IPS-NIHi7 (cell line): Measurements from ENCODE around the gene BST1.
A peak's percentile ranks its signal among the peaks of the same experiment; 100 is the strongest.

Source experiments
- DNase-seq: peaks from one replicate; pipeline ENCODE4 v3.0.0; 2012; ENCODE audit warnings: mixed read lengths; ENCODE audit errors: extremely low spot score

BST1 gene

DNA sequence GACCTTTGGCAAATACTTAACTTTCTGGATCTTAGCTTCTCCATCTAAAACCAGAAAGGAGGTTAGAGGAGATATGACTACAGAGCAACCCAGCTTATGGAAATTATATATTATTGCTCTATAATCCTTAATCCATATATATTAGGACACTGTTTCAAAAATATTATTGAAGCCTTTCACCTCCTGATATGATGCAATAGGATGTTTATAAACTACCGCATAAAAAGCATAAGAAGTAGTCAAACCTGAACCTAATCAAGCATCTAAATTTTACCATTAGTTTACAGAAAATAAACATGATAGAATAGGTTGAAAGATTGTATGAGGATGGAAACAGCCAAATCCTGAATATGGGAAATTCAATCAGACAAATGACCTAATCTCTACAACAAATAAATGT lies 26.8 kb upstream of the BST1 start:
- DNase-seq, result no peak

DNA sequence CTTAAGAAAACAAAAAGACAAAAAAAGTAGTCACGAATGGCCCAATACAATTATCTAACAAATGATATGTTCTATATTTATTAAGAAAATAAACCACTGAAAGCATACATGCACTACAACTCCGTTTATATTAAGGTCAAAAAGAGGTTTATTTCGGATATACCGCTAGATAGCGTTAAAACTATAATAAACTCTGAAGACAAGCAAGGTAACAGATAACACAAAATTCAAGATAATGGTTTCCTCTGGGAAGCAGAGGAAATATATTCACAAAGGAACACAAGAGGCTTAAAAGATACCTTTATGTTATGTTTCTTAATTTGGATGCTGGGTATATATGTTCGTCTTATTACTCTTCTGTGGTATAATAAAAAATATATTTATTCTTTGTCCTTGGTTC lies 26.0 kb upstream of the BST1 start:
- no peak for DNase-seq

DNA sequence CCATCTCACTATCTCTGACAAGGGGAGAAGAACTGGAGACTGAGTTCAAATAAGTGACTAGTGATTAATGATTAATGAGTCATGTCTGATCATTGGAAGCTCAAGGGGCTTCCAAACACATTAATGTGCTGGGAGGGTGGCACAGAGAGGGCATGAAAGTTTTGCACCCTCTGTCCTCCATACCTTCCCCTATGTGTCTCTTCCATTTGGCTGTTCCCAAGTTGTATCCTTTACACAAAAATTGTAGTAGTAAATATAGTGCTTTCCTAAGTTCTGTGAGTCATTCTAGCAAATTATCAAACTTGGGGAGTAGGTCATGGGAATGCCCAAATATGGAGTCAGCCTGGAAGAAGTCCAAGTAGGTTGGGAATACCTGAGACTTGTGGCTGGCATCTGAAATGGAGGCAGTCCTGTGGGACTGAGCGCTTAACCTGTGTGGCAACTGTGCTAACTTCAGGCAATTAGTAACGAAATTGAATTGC lies 25.3 kb upstream of the BST1 start:
- DNase-seq, result no peak

DNA sequence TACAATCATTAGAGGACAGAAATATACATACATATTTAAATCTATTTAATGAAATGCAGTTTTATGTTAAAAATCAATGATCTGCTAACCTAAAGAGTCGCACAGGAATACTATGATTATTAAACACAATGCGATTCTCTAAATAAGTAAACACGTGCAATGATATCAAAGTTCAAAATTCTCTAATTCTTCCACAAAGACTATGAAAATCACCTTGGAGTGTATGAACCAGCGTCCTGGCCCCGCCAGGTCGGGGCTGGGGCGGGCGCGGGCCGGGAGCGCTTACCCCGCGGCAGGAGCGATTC lies 21.8 kb upstream of the BST1 start:
- no peak for DNase-seq

DNA sequence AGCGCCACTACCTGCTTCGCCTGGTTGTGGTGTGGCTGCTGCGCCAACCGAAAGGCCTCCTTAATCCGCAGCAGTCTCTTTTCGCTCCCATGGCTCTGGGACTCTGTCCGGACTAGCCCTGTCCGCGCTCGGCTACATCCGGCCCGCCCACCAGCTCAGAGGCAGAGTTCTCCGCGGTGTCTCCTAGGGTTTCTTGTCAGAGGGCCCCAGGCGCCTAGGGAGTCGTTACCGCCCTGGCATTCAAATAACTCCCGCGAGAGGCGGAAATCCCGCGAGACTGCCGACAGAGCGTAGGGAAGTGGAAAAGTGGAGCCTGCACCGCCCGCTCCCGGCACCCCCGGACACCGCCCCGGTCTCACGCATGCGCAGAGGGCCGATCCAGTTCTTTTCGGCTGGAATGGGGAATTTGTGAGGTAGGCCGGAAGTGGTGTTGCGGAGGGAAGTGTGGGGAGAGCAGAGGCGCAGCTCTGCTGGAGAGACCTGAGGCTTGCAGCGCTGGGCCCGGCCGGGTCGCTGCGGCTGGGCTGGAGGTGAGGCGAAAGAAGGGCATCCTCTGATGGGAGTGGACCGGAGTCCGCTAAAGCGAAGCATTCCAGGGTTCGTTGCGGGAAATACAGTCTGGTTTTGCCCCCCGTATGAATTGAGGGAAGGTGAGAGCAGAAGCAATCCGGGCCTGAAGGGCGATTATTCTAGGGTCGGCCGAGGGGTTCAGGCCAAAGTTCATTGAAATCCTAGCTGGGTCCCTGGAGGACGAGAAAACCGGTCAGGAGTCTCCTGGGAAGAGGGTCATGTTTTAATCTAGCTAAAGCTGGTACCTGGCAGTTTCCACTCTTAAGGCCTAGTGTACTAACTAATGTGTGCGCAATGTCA lies 21.3 kb upstream of the BST1 start, which contains the start of gene FAM200B:
Gene FAM200B, plus strand, starts transcription at position 456 of the 870 bp plus-strand sequence. CDS start 5,151 bp downstream, outside the sequence.
- peak; percentile 99 for DNase-seq

DNA sequence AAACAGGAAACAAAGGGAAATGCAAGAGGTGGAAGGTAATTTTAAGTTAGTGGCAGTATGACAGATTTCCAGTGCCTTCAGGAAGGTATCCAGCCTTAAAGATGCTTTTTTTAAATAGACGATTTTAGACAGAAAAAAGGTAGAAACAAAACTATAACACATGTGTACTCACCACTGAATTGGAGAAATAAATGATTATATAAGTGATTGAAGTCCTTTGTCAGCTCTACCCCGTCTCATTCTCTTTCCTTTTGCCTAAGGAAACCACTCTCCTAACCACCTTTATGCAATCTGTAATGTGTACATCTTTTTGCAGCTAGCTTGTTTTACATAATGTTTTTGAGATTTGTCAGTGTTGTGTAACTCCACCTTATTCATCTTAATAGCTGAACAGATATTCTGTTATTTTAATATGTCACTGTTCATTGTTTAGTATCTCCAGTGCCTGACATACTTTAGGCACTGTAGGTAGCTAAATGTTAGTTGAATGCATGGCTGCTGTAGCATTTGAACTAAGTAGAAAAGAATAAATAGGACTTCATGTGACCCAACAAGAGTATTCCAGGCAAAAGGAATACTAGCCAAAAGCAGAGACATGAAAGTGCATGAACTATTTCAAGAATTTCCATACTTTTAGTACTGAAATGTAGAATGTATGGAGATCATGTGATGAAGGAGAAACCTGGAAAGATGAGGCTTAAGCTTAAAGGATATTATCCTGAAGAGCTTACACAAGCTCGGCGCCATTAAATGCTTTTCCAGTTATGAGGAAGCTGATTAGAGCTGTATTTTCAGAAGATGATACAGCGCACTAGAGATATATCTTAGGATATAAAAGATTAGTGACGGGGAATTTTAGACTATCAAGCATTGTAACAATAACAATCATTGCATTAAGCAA lies 20.4 kb upstream of the BST1 start:
- DNase-seq, result no peak

DNA sequence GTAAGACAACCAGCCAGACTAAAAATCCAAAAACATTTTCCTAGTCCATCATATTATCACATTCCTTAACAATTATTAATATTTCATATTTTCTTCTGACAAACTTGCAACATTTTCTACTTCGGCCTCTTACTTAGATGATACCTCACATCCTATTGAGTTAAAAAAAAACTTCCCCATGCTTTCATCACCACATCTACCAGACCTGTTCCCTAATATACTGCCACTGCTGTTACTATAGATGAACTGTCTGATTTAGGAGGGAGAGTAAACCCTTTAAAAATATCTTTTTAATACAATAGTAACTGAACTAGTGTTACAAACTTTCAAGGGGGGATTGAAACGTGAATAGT lies 19.7 kb upstream of the BST1 start:
- DNase-seq, result no peak

DNA sequence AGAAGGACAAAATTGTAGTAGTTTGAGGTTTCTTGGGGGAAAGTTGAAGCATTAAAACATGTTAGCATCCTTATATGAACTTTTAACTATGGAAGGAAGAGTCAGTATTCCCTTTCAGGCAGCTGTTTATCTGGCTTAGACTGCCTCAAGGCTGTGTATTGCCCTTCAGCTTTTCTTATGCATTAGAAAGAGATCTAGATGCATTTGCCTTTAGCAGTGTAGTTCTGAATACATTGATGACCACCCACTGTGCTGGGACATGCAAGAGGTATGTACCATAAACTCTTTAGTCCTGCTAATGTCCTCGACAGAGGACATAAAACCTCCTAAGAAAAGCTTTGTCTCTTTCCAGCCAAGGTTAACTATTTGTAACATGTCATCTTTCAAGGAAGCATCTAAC lies 18.4 kb upstream of the BST1 start:
- no peak for DNase-seq

DNA sequence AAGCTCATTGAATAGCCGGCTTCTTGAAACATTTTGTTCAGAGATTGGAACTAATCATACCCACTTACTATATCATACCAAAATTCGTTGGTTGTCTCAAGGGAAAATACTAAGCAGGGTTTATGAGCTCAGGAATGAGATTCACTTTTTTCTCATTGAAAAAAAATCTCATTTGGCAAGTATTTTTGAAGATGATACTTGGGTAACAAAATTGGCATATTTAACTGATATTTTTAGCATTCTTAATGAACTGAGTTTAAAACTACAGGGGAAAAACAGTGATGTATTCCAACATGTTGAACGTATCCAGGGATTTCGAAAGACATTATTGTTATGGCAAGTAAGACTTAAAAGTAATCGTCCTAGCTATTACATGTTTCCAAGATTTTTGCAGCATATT lies 14.8 kb upstream of the BST1 start:
- no peak for DNase-seq

DNA sequence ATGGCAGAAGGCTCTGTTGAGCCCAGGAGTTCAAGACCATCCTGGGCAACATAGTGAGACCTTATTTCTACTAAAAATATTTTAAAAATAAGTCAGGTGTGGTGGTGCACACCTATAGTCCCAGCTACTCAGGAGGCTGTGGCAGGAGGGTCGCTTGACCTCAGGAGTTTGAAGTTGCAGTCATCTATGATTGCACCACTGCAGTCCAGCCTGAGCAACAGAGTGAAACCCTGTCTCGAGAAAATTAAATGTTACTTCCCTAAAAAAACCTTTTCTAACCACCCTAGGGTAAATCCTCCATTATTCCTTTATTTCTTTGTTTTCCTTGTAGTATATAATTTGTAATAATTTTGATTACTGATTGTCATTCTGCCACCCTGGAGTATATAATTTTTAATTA lies 13.3 kb upstream of the BST1 start:
- DNase-seq, result no peak

DNA sequence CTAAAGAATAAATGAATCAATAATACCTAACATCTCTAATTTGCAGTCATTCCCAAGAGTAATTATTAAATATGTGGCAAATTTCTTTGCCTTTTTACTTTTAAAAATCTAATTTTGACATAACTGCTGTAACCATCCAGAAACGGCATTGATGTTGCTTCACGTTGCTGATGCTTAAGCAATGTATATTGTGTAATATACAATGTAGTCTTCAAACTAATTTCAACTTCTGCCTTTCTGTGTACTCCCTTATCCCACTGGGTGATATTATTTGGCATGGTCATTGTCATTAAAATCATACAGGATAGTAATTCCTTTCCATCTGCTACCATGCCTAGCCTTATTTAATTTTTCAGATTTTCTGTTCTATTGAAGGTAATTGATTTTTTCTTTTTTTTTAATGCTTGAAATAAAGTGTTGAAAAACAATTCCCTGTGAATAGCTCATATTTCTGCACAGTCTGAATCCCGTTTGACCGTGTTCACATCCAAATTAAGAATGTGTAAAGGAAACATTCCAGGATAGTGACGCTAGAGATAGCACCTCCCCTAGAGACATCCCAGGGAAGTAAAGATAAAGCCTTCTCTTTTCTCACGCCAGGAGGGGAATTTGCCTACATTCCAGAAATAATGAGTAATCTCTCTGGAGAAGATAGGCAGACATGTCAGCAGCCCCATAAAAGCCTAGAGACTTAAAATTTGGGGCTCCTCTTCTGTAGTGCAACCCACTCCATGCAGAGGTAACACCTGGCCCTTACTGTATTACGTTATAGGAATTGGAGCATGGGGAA lies 12.7 kb upstream of the BST1 start:
- DNase-seq, result peak; percentile 51

DNA sequence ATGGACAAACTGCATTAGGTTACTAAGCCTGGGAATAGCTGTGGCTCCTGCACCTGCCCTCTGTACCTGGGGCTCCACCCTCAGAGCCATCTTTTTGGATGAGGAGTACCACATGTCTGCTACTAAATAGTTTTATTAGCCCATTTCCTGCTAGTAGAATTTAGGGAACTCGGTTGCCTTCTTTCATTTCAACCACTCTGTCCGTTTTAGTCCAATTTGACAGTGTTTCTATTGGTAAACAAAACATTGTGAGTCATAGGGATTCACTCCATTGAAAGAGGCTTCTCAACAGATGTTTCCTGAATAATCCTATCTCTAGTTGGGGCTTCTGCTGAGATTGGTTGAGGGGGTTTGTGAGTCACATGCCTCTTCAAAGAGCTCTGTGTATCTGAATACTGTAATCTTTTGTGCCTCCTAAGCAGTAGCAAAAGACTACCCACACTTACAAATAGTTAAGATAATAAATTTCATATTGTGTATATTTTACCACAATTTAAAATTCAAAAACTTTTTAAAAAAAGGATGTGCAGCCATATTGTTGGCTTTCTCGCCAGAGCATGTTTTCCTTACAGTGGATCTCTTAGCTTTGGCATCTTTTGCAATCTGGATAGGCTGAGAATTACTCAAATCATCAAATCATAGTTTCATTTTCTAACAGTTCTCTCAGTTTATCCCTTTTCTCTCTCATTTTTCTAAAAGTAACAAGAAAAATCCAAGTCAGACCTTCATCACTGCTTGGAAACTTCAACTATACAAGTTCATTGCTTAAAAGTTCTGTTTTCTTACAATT lies 11.3 kb upstream of the BST1 start:
- no peak for DNase-seq

DNA sequence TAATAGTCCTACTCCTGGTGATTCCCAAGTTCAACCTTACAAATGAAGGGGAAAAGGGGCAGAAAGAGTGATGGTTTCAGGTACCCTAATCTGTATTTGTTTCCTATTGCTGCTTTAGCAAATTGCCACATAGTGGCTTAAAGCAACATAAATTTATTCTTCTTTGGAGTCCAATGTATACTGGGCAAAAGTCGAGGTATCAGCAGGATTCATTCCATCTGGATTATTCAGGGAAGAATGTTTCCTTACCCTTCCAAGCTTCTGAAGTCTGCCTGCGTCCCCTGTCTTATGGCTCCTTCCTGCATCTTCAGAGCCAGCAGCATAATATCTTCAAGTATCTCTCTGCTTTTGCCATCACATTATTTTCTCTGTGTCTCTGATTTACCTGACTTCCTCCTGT lies 10.3 kb upstream of the BST1 start:
- DNase-seq, result no peak

DNA sequence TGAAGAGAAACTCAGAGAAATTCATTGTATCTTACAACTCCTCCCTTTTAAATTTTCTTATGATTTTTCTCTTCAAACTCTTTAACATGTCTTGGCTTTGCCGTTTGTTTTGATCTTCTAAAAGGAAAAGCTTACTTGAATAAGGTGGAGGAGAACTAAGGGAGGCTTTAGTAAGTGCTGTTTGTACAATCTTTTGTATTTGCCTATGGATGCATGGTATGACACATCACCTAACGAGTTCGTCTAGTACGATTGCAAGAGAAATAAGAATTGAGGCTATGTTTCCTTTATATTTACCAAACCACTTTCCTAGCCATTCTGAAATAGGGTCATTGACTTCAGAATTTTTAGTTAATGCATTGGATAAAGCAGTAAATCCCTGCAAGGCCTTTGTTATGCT lies 8.4 kb upstream of the BST1 start:
- no peak for DNase-seq

DNA sequence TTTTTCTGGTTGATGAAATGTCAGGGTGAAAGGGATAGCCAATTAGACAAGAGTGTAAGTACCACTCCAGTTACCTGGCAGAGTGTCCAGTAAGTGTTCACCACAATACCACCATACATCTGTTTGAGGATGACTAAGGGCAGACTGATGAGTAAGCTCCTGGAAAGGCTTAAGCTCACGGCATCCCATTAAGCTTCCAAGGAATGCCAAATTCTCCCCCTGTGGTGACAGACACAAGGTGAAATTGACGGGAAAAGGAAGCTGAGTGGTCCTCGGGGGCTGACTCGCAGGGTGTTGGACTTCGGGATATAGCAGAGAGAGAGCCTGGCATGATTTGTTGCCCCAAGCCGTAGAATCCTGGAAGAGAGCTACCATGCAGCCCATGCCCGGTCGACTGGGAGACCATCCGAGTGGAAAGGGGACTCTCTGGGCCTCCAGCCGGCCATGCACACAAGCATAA lies 7.6 kb upstream of the BST1 start:
- no peak for DNase-seq

DNA sequence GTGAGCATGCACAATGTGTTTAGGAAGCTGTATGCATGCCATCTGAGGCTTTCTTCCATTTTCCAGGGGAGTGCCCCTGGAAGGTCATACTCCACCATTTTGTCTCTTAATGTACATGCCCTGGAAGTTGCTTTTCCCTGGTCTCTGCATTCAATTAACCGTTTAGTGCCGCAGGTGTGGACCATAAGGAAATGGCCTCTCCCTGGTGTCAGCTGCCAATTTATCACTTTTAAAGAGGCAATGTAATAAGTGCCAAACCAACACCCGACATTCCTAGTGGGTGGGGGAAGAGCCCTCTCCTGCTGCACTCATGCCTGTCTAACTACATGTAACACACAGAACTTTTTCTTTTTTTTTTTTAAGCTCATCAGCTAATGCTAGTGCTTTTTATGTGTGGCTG lies 7.1 kb upstream of the BST1 start:
- no peak for DNase-seq

DNA sequence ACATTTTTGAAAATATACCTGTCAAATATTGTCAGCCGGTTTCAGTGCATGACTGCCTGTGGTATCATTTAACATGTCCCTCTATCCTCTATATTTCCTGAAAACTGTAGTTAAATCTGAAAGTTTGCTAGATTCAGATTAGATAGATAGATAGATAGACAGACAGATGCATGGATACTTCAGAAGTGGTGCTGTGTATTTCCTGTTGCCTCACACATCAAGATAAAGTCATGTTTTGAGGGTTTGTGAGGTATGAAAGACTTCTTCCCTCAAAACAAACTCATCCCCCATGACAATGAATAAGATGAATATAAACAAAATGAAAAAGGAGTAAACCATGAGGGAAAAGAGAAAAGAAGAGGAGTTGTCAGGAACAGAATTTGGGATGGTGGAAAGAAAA lies 6.0 kb upstream of the BST1 start:
- no peak for DNase-seq

DNA sequence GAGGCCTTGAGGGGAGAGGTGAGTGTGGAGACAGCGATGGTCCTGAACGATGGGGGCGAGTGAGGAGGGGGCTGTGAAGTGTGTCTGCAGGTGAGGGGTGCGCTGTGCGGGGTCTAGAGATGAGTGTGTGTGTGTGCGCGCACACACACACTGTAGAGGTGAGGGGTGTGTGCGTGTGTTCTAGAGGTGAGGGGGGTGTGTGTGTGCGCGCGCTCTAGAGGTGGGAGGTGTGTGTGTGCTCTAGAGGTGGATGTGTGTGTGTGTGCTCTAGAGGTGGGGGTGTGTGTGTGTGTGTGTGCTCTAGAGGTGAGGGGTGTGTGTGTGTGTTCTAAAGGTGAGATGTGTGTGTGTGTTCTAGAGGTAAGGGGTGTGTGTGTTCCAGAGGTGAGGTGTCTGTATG lies 574 bp downstream of the BST1 start:
- no peak for DNase-seq

DNA sequence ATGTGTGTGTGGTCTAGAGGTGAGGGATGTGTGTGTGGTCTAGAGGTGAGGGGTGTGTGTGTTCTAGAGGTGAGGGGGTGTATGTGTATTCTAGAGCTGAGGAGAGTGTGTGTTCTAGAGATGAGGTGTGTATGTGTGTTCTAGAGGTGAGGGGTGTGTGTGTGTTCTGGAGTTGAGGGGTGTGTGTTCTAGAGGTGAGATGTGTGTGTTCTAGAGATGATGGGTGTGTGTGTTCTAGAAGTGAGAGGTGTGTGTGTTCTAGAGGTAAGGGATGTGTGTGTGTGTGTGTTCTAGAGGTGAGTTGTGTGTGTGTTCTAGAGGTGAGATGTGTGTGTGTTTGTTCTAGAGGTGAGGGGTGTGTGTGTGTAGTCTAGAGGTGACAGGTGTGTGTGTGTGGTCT lies 1.3 kb downstream of the BST1 start:
- no peak for DNase-seq

DNA sequence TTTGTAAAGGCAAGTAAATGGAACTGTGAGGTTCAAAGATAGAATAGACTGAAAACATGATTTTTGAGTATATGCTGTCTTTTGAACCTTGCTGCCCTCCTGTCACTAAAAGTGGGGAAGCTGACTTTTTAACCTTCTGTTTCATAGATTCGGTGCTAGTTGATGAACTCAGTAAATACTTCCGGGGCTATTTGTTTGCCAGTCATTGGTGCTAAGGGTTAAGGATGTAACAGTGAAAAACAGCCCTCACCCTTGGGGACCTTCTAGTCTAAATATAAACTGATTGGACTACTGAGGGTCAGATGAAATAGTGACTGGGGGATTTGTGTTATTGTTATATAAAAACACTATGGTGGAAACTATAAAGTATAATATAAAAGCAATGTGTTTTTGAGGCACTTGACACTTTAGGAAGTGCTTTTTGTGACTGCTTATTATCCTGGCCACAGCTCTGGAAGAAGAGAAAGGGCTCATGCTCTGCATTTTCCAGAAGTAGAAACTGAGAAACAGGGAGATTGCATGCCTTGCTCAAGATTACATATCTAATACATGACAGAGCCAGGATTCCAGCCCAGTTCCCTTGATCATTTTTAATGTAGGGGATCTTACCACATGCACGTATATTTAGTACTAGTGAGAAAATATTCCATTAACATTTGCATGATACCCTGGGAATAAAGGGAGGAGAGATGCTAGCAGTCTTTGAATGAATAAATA lies 3.9 kb downstream of the BST1 start:
- no peak for DNase-seq

DNA sequence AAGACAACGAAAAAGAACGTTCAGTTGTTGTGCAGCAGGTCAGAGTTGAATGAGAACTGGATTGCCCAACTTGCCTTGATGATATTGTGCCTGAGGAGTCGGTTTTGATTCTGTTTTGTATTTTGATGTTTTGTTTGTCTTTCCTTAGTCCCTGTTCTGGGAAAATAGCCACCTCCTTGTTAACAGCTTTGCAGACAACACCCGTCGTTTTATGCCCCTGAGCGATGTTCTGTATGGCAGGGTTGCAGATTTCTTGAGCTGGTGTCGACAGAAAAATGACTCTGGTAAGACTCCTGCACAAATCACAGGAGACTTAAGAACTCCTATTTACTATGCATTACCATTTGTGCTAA lies 4.5 kb downstream of the BST1 start:
- DNase-seq, result no peak
